Activated naive CD8-positive, alpha-beta T cell treated with anti-CD3 and anti-CD28 coated beads, Interleukin-2, amount 10 ng/mL, durations not matched to agents 7 days and 5 days (primary cell): ENCODE results near the gene AGBL5. TPM values are rescaled to one million over a fixed set of nuclear protein-coding genes. Genes with fewer than 3 reads are reported as not detected.
"Not testable (repeated sequence)": the region's sequence is repeated elsewhere in the genome, so short reads cannot be mapped to it uniquely, and the experiment has no call there.

Experiments
- ATAC-seq: fragments of 150-1000 bp; cut with Tn5 transposase; one replicate; pipeline ENCODE4 v1.10.0; 2021; ENCODE audit warnings: low read depth, moderate library complexity
- POLR2A ChIA-PET: fragments of 350-600 bp; sonication (Branson Sonifier 250); formaldehyde crosslinking; loops from one replicate; lab custom pipeline; 2021; ENCODE audit warnings: antibody characterized with exemption; lab: Charles Lee
- DNase-seq: peaks from one replicate; pipeline ENCODE4 v3.0.0; 2021
- H3K27ac Mint-ChIP-seq: one replicate; pipeline ENCODE4 v1.8.0; 2022; ENCODE audit warnings: mild to moderate bottlenecking, mixed read lengths
- H3K27me3 Mint-ChIP-seq: one replicate; pipeline ENCODE4 v1.8.0; 2022; ENCODE audit warnings: mild to moderate bottlenecking, moderate library complexity, mixed read lengths
- H3K36me3 Mint-ChIP-seq: one replicate; pipeline ENCODE4 v1.8.0; 2021; ENCODE audit warnings: mild to moderate bottlenecking, mixed read lengths
- H3K4me1 Mint-ChIP-seq: one replicate; pipeline ENCODE4 v1.8.0; 2021; ENCODE audit warnings: mixed read lengths
- H3K4me3 Mint-ChIP-seq: one replicate; pipeline ENCODE4 v1.8.0; 2022; ENCODE audit warnings: mild to moderate bottlenecking, moderate library complexity, mixed read lengths
- H3K9me3 Mint-ChIP-seq: one replicate; pipeline ENCODE4 v1.8.0; 2021; ENCODE audit warnings: mixed read lengths
- total RNA-seq, 2 experiments: library from RNA; stranded (reverse); gene quantifications; one replicate each; pipeline ENCODE4 v1.2.3, GENCODE V29; 2021

AGBL5 gene
- total RNA-seq, 2 experiments from 2014 or later = 14.9 to 18.0 TPM

GRCh38 chr2:27069961-27070618, 18.6 kb downstream of the AGBL5 start:
- no peak for ATAC-seq
- Mint-ChIP-seq H3K4me1 (peaks cover 45% of the 10 kb centered on the region), H3K36me3 (peaks cover 12% of the 10 kb centered on the region), H3K27ac (peak overlapping the region; percentile 37), H3K9me3 (no peaks in the 10 kb centered on the region), H3K4me3 (peak overlapping the region; percentile 93), H3K27me3 (no peaks in the 10 kb centered on the region)
- DNase-seq = no peak
- POLR2A ChIA-PET = interaction anchor here (0.6 to 6.0 kb wide), 2 partner anchors 14 to 56 kb away, joined by 4 to 113 read pairs; partner anchors contain the start of gene KHK

- no peaks in the 10 kb centered on the region for H3K27me3 Mint-ChIP-seq
- no peaks in the 10 kb centered on the region for H3K9me3 Mint-ChIP-seq
- POLR2A ChIA-PET = interaction anchor here (0.6 to 6.0 kb wide), 9 partner anchors 9 to 140 kb away, joined by 3 to 113 read pairs (median 3); partner anchors contain the start of genes AGBL5 and KHK
- peak overlapping the region; percentile 92 for H3K27ac Mint-ChIP-seq
- peak overlapping the region; percentile 93 for H3K4me3 Mint-ChIP-seq
- peaks cover 12% of the 10 kb centered on the region for H3K36me3 Mint-ChIP-seq
- ATAC-seq = no peak
- peaks cover 50% of the 10 kb centered on the region for H3K4me1 Mint-ChIP-seq
- no peak for DNase-seq
Measured at GRCh38 chr2:27070653-27071276, 19.3 kb downstream of the AGBL5 start.

- DNase-seq (peak; percentile 92), ATAC-seq (peak; percentile 89)
- Mint-ChIP-seq H3K4me3 (peak within 1 kb of the TSS; percentile 93), H3K4me1 (peaks cover 52% of the 10 kb centered on the region), H3K27ac (peak within 1 kb of the TSS; percentile 92), H3K36me3 (peaks cover 8% of the 10 kb centered on the region), H3K27me3 (no peaks in the 10 kb centered on the region), H3K9me3 (no peaks in the 10 kb centered on the region)
- POLR2A ChIA-PET = interaction anchor here (0.6 to 6.0 kb wide), 10 partner anchors 10 to 140 kb away, joined by 3 to 113 read pairs (median 3); partner anchors contain the start of genes AGBL5 and KHK
Measured at GRCh38 chr2:27071277-27071989, 20.0 kb downstream of the AGBL5 start, which contains the start of gene OST4. Gene OST4, minus strand, starts transcription at chr2:27071654.

- Mint-ChIP-seq H3K9me3 (no peaks in the 10 kb centered on the region), H3K4me1 (peaks cover 55% of the 10 kb centered on the region), H3K4me3 (peak overlapping the region; percentile 84), H3K27ac (peak overlapping the region; percentile 90), H3K27me3 (no peaks in the 10 kb centered on the region), H3K36me3 (peaks cover 8% of the 10 kb centered on the region)
- peak; percentile 46 for ATAC-seq
- POLR2A ChIA-PET = interaction anchor here (1.0 to 6.0 kb wide), 7 partner anchors 12 to 133 kb away, joined by 3 to 113 read pairs (median 5); partner anchors contain the start of genes AGBL5 and KHK
- DNase-seq = peak; percentile 40
Measured at GRCh38 chr2:27071990-27072830, 20.7 kb downstream of the AGBL5 start.

GRCh38 chr2:27072920-27073319, 21.5 kb downstream of the AGBL5 start:
- H3K4me1 Mint-ChIP-seq = peaks cover 58% of the 10 kb centered on the region
- POLR2A ChIA-PET = interaction anchor here (5.2 to 6.0 kb wide), 2 partner anchors 11 to 21 kb away, joined by 92 to 113 read pairs; partner anchors contain the start of genes AGBL5 and KHK
- no peak for DNase-seq
- no peaks in the 10 kb centered on the region for H3K27me3 Mint-ChIP-seq
- H3K4me3 Mint-ChIP-seq = peak overlapping the region; percentile 84
- H3K27ac Mint-ChIP-seq = peak overlapping the region; percentile 60
- no peak for ATAC-seq
- peaks cover 8% of the 10 kb centered on the region for H3K36me3 Mint-ChIP-seq
- H3K9me3 Mint-ChIP-seq = no peaks in the 10 kb centered on the region

- peak overlapping the region; percentile 86 for H3K27ac Mint-ChIP-seq
- H3K36me3 Mint-ChIP-seq = peaks cover 8% of the 10 kb centered on the region
- peak overlapping the region; percentile 5 for H3K4me3 Mint-ChIP-seq
- peaks cover 55% of the 10 kb centered on the region for H3K4me1 Mint-ChIP-seq
- no peak for DNase-seq
- no peaks in the 10 kb centered on the region for H3K9me3 Mint-ChIP-seq
- H3K27me3 Mint-ChIP-seq = no peaks in the 10 kb centered on the region
- ATAC-seq = no peak
- POLR2A ChIA-PET = interaction anchor here (5.2 to 6.0 kb wide), 2 partner anchors 10 to 22 kb away, joined by 92 to 113 read pairs; partner anchors contain the start of genes AGBL5 and KHK
Measured at GRCh38 chr2:27073782-27074181, 22.3 kb downstream of the AGBL5 start.

- peaks cover 46% of the 10 kb centered on the region for H3K4me1 Mint-ChIP-seq
- H3K9me3 Mint-ChIP-seq = no peaks in the 10 kb centered on the region
- H3K36me3 Mint-ChIP-seq = peaks cover 4% of the 10 kb centered on the region
- POLR2A ChIA-PET = interaction anchor here (0.5 to 6.0 kb wide), 4 partner anchors 9 to 137 kb away, joined by 3 to 113 read pairs (median 48); partner anchors contain the start of genes AGBL5, ATRAID, KHK and SLC5A6
- ATAC-seq = no peak
- no peaks in the 10 kb centered on the region for H3K27me3 Mint-ChIP-seq
- peak overlapping the region; percentile 84 for H3K27ac Mint-ChIP-seq
- peak overlapping the region; percentile 61 for H3K4me3 Mint-ChIP-seq
- DNase-seq = peak; percentile 61
Measured at GRCh38 chr2:27074738-27075565, 23.5 kb downstream of the AGBL5 start.

- peak overlapping the region; percentile 61 for H3K4me3 Mint-ChIP-seq
- not testable (repeated sequence) for H3K27me3 Mint-ChIP-seq, DNase-seq, H3K36me3 Mint-ChIP-seq, ATAC-seq, H3K9me3 Mint-ChIP-seq
- POLR2A ChIA-PET = interaction anchor here (5.2 to 6.0 kb wide), 2 partner anchors 9 to 24 kb away, joined by 92 to 113 read pairs; partner anchors contain the start of genes AGBL5 and KHK
- H3K4me1 Mint-ChIP-seq = peaks cover 44% of the 10 kb centered on the region
- H3K27ac Mint-ChIP-seq = peak overlapping the region; percentile 84
Measured at GRCh38 chr2:27075566-27075871, 24.1 kb downstream of the AGBL5 start.

- Mint-ChIP-seq H3K27ac (peak overlapping the region; percentile 15), H3K4me1 (peaks cover 48% of the 10 kb centered on the region), H3K4me3 (no peak overlapping the region), H3K36me3 (peaks cover 3% of the 10 kb centered on the region), H3K9me3 (no peaks in the 10 kb centered on the region), H3K27me3 (no peaks in the 10 kb centered on the region)
- DNase-seq = no peak
- POLR2A ChIA-PET = interaction anchor here (0.9 to 1.9 kb wide), 3 partner anchors 9 to 25 kb away, joined by 3 to 7 read pairs (median 5); partner anchors contain the start of gene AGBL5
- ATAC-seq = no peak
Measured at GRCh38 chr2:27076323-27076722, 24.9 kb downstream of the AGBL5 start.

- DNase-seq (no peak), ATAC-seq (no peak)
- H3K36me3 Mint-ChIP-seq = peaks cover 3% of the 10 kb centered on the region
- H3K27me3 Mint-ChIP-seq = no peaks in the 10 kb centered on the region
- H3K4me1 Mint-ChIP-seq = peaks cover 50% of the 10 kb centered on the region
- no peaks in the 10 kb centered on the region for H3K9me3 Mint-ChIP-seq
- no peak overlapping the region for H3K4me3 Mint-ChIP-seq
- POLR2A ChIA-PET = interaction anchor here (0.9 to 1.9 kb wide), 3 partner anchors 8 to 26 kb away, joined by 3 to 7 read pairs (median 5); partner anchors contain the start of gene AGBL5
- H3K27ac Mint-ChIP-seq = no peak overlapping the region
Measured at GRCh38 chr2:27077231-27077630, 25.8 kb downstream of the AGBL5 start.
